GM23248 (cell line): ENCODE results near the gene RGN. TPM values are rescaled to one million over a fixed set of nuclear protein-coding genes. Genes with fewer than 3 reads are reported as not detected.
"Not testable (repeated sequence)": the region's sequence is repeated elsewhere in the genome, so short reads cannot be mapped to it uniquely, and the experiment has no call there.

Source experiments
- DNase-seq: peaks from one replicate; pipeline ENCODE4 v3.0.0-alpha.2; 2015
- H2AFZ ChIP-seq: fragments of 200-600 bp; sonication (generic); 2 replicates; pipeline ENCODE4 v1.6.1; 2016; ENCODE audit warnings: antibody characterized with exemption
- H3F3A ChIP-seq: fragments of 200-600 bp; sonication (generic); 2 replicates; pipeline ENCODE4 v1.6.1; 2016; ENCODE audit warnings: mild to moderate bottlenecking, antibody characterized with exemption, mixed run types; ENCODE audit not compliant: insufficient read depth
- H3K27ac ChIP-seq: fragments of 200-600 bp; sonication (generic); 2 replicates; pipeline ENCODE4 v1.5.1; 2016; ENCODE audit warnings: mild to moderate bottlenecking
- H3K27me3 ChIP-seq: fragments of 200-600 bp; sonication (generic); replicated peaks from 2 replicates; pipeline ENCODE4 v1.6.1; 2016; ENCODE audit warnings: mild to moderate bottlenecking; ENCODE audit not compliant: insufficient read depth
- H3K36me3 ChIP-seq: fragments of 200-600 bp; sonication (generic); 2 replicates; pipeline ENCODE4 v1.6.1; 2016; ENCODE audit warnings: low read depth, mild to moderate bottlenecking
- H3K4me1 ChIP-seq: fragments of 200-600 bp; sonication (generic); 2 replicates; pipeline ENCODE4 v1.6.1; 2016; ENCODE audit warnings: mild to moderate bottlenecking; ENCODE audit not compliant: insufficient read depth
- H3K4me2 ChIP-seq: fragments of 200-600 bp; sonication (generic); one replicate; pipeline ENCODE4 v1.6.1; 2016; ENCODE audit warnings: mild to moderate bottlenecking; ENCODE audit not compliant: unreplicated experiment
- H3K4me3 ChIP-seq: fragments of 200-600 bp; sonication (generic); 2 replicates; pipeline ENCODE4 v1.5.1; 2016; ENCODE audit warnings: mild to moderate bottlenecking
- H3K79me2 ChIP-seq: fragments of 200-600 bp; sonication (generic); 2 replicates; pipeline ENCODE4 v1.6.1; 2016; ENCODE audit warnings: mild to moderate bottlenecking; ENCODE audit not compliant: insufficient read depth
- H3K9ac ChIP-seq: fragments of 200-600 bp; sonication (generic); 2 replicates; pipeline ENCODE4 v1.6.1; 2016; ENCODE audit warnings: mild to moderate bottlenecking
- H3K9me2 ChIP-seq: fragments of 200-600 bp; sonication (generic); 2 replicates; pipeline ENCODE4 v1.6.1; 2016; ENCODE audit warnings: mixed run types, mild to moderate bottlenecking, moderate library complexity; ENCODE audit not compliant: insufficient read depth
- H3K9me3 ChIP-seq: fragments of 200-600 bp; sonication (generic); one replicate; pipeline ENCODE4 v1.6.1; 2017; ENCODE audit warnings: low read depth
- H4K20me1 ChIP-seq: fragments of 200-600 bp; sonication (generic); 2 replicates; pipeline ENCODE4 v1.6.0; 2016; ENCODE audit not compliant: insufficient read depth
- EZH2 ChIP-seq: fragments of 200-600 bp; sonication (generic); IDR thresholded peaks from 2 replicates; pipeline ENCODE4 v1.6.1; 2018; ENCODE audit warnings: antibody characterized with exemption, mild to moderate bottlenecking; ENCODE audit not compliant: insufficient read depth, poor library complexity, severe bottlenecking
- EZH2phosphoT487 ChIP-seq: fragments of 200-600 bp; sonication (generic); IDR thresholded peaks from 2 replicates; pipeline ENCODE4 v1.6.1; 2018; ENCODE audit warnings: antibody characterized with exemption, moderate library complexity, mild to moderate bottlenecking, low read depth; ENCODE audit not compliant: insufficient read depth
- WGBS, 2 experiments: methylation state at CpG; one replicate each; pipeline ENCODE4 v1.1.6; 2015 to 2017; ENCODE audit warnings: low lambda C conversion rate in 2 of 2, low coverage in 1 of 2; ENCODE audit errors: missing lambda C conversion rate in 2 of 2; 5-methylcytosine and 5-hydroxymethylcytosine counted together
- in situ Hi-C: fragments of 300-500 bp; cut with MboI; formaldehyde crosslinking; loops from 2 replicates; pipeline ENCODE4 v1.15.0; 2020
- polyA plus RNA-seq: library from polyadenylated mRNA; unstranded; fragments of >200 nt; fragmentation: Nextera tagmentation; extraction: Ambion mirVana; gene quantifications from 2 replicates; pipeline ENCODE4 v1.2.1, GENCODE V29; 2016
- total RNA-seq: library from RNA; depleted of rRNA; stranded (reverse); fragments of >200 nt; shearing (Covaris generic); gene quantifications from 2 replicates; pipeline ENCODE4 v1.2.3, GENCODE V29; 2014

Gene RGN
- total and polyA plus RNA-seq, 2 experiments from 2014 or later = 1.6 to 5.0 TPM

DNA sequence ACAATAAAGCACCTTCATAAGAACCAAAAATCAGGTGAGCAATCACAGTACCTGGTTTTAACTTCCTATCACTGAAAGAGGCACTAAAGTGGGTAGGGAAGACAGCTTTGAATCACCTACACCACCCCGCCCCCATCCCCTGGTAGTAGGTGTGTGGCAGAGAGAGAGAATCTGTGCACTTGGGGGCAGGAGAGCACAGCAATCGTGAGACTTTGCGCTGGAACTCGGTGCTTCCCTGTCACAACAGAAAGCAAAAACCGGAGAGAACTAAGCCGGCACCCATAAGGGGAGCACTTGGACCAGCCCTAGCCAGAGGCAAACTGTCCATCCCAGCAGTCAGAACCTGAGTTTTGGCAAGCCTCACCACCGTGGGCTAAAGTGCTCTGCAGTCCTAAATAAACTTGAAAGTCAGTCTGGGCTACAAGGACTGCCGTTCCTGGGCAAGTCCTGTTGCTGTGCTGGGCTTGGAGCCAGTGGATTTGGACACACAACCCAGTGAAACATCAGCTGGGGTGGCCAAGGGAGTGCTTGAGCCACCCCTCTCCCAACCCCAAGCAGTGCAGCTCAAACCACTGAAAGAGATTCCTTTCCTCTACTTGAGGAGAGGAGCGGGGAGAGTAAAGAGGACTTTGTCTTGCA is 34.2 kb downstream of the RGN start:
- Histone ChIP-seq H3K36me3 (no peaks in the 10 kb centered on the region), H3K79me2 (no peaks in the 10 kb centered on the region), H4K20me1 (no peaks in the 10 kb centered on the region), H3K9me2 (no peaks in the 10 kb centered on the region), H3K9ac (no peak overlapping the region), H3F3A (no peaks in the 10 kb centered on the region), H3K27ac (no peak overlapping the region), H3K9me3 (no peaks in the 10 kb centered on the region), H2AFZ (no peak overlapping the region), H3K27me3 (no peaks in the 10 kb centered on the region), H3K4me1 (no peaks in the 10 kb centered on the region), H3K4me3 (no peak overlapping the region), H3K4me2 (no peak overlapping the region)
- TF ChIP-seq EZH2 = no peak
- no peak for TF ChIP-seq EZH2phosphoT487
- WGBS, 2 experiments = 77 to 79% methylated on average over 8 to 9 of the region's 9 CpGs
- in situ Hi-C loops = no loop called here
- no peak for DNase-seq

DNA sequence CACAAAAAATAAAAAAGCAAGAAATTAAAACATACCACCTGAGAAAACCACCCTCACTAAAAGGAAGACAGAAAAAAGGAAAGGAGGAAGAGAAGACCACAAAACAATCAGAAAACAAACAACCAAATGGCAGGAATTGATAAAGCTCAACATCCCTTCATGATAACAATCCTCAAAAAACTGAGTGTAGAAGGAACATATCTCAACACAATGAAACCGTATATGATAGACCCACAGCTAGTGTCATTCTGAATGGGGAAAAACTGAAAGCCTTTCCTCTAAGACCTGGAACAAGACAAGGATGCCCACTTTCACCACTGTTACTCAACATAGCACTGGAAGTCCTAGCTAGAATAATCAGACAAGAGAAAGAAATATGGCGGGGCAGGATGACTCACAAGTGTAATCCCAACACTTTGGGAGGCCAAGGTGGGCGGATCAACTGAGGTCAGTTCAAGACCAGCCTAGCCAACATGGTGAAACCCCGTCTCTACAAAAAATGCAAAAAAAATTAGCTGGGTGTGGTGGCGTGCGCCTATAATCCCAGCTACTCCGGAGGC is 38.4 kb downstream of the RGN start:
- H3K4me3 ChIP-seq, H2AFZ ChIP-seq, H3F3A ChIP-seq, H3K9me2 ChIP-seq, H4K20me1 ChIP-seq, in situ Hi-C loops, H3K4me1 ChIP-seq, H3K9ac ChIP-seq, DNase-seq, H3K27ac ChIP-seq, H3K9me3 ChIP-seq, H3K4me2 ChIP-seq, H3K27me3 ChIP-seq, H3K79me2 ChIP-seq, H3K36me3 ChIP-seq: not testable (repeated sequence)
- 94 to 95% methylated on average over 7 of the region's 7 CpGs for WGBS, 2 experiments

DNA sequence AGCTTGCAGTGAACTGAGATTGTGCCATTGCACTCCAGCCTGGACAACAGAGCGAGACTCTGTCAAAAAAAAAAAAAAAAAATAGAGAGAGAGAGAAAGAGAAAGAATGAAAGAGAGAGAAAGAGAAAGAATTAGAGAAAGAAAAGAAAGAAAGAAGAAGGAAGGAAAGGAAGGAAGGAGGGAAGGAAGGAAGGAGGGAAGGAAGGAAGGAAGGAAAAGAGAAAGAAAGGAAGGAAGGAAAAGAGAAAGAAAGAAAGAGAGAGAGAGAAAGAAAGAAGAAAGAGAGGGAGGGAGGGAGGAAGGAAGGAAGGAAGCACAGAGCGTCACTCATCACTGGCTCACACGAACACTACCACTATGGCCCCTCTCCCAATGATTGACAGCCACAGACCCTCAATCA is 46.2 kb downstream of the RGN start:
- H3K9me3 ChIP-seq, H3K9ac ChIP-seq, in situ Hi-C loops, H4K20me1 ChIP-seq, DNase-seq, H3K9me2 ChIP-seq, H3K27me3 ChIP-seq, H3K36me3 ChIP-seq, H3K4me1 ChIP-seq, H2AFZ ChIP-seq, H3K27ac ChIP-seq, H3K79me2 ChIP-seq, H3K4me2 ChIP-seq, H3F3A ChIP-seq, H3K4me3 ChIP-seq: not testable (repeated sequence)
- 68 to 86% methylated on average over 1 to 3 of the region's 3 CpGs for WGBS, 2 experiments

DNA sequence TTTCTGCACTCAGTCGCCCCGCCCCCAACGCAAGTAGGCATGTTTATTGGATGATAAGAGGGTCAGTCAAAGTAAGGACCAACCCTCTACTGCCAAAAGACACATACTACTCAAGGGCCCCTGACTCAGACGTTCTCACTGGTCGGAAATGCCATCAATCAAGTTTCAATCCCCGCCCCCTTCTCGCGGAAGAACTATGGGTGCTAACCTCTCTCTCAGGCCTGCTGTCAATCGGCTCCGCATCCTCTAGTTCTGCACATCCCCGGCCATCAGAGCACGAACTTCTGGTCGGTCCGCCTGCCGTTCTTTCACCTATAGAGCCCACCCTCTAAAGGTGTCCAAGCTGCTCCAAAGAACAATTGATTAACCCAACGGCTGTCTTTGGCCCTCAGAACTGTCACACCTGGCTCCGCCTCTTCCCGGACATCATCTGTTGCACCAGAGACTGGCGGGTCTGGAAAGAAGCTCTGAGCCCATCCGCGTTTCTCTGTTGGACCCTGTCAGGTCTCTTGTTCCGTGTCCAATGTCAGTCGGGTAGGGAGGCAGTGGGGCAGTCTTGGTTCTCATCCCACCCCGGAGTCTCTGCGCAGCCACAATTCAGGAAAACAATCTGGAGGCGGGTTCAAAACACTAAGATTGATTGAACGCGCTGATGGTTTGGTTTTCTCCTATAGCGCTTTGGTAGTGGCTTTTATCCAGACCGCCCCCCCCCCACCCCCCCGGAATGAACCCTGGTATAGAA is 51.1 kb downstream of the RGN start:
- no peaks in the 10 kb centered on the region for H3K36me3 ChIP-seq
- no peaks in the 10 kb centered on the region for H3K4me1 ChIP-seq
- no peaks in the 10 kb centered on the region for H3F3A ChIP-seq
- H3K9ac ChIP-seq = peak overlapping the region; percentile 84
- H3K27ac ChIP-seq = peak overlapping the region; percentile 63
- peak overlapping the region; percentile 99 for H2AFZ ChIP-seq
- peak overlapping the region; percentile 70 for H3K4me2 ChIP-seq
- no peaks in the 10 kb centered on the region for H3K27me3 ChIP-seq
- no peaks in the 10 kb centered on the region for H3K9me3 ChIP-seq
- TF ChIP-seq EZH2phosphoT487 = no peak
- TF ChIP-seq EZH2 = no peak
- H3K4me3 ChIP-seq = peak overlapping the region; percentile 87
- WGBS, 2 experiments = 0 to 1% methylated on average over 16 to 30 of the region's 31 CpGs
- H4K20me1 ChIP-seq = no peaks in the 10 kb centered on the region
- peaks cover 16% of the 10 kb centered on the region; the same call in 1 of the 2 replicates for H3K79me2 ChIP-seq
- in situ Hi-C loops = no loop called here
- H3K9me2 ChIP-seq = no peaks in the 10 kb centered on the region
- DNase-seq = peak; percentile 91
